Body of pancreas (tissue), 4 donors: ENCODE results near the gene NKX1-1. TPM values are rescaled to one million over a fixed set of nuclear protein-coding genes. Genes with fewer than 3 reads are reported as not detected.
"Not testable (repeated sequence)": the region's sequence is repeated elsewhere in the genome, so short reads cannot be mapped to it uniquely, and the experiment has no call there.

Experiments
- ATAC-seq: fragments of 150-250 bp; one replicate; pipeline ENCODE4 v1.9.1; 2016
- DNase-seq, 4 donors: peaks; one replicate each; pipeline ENCODE4 v3.0.0-alpha.2; 2019
- H3K27ac ChIP-seq, 4 donors: fragments of 200-600 bp; sonication (generic); 1 replicate in 3 of 4; 2 replicates in 1 of 4; pipeline versions ENCODE4 v1.5.1 to v1.6.1; 2016 to 2019; ENCODE audit warnings: mild to moderate bottlenecking in 1 of 4, mixed read lengths in 1 of 4, moderate library complexity in 1 of 4
- H3K27me3 ChIP-seq, 2 donors: fragments of 200-600 bp; sonication (generic); one replicate each; pipeline ENCODE4 v1.6.0; 2016; ENCODE audit warnings: mild to moderate bottlenecking in 1 of 2
- H3K36me3 ChIP-seq, 2 donors: fragments of 200-600 bp; sonication (generic); replicated peaks in 1 of 2; 2 replicates each; pipeline ENCODE4 v1.5.1; 2016; ENCODE audit warnings: low read depth in 2 of 2; ENCODE audit not compliant: insufficient read depth in 1 of 2
- H3K4me1 ChIP-seq: fragments of 200-600 bp; sonication (generic); one replicate; pipeline ENCODE4 v1.6.0; 2016
- H3K4me3 ChIP-seq, 2 donors: fragments of 200-600 bp; sonication (generic); 1 replicate in 1 of 2; 2 replicates in 1 of 2; pipeline ENCODE4 v1.5.1; 2016 to 2019
- H3K9me3 ChIP-seq, 3 donors: fragments of 200-600 bp; sonication (generic); 1 replicate in 2 of 3; 2 replicates in 1 of 3; pipeline ENCODE4 v1.5.1; 2016
- CTCF ChIP-seq, 7 experiments: fragments of 450-650 bp in 4 of 7; fragments of 200-600 bp in 3 of 7; sonication (generic) in 3 of 7; IDR thresholded peaks; one replicate each; pipeline ENCODE4 v1.5.1; 2016 to 2019; ENCODE audit warnings: antibody characterized with exemption in 7 of 7
- POLR2A ChIP-seq, 3 donors: fragments of 450-650 bp; IDR thresholded peaks; one replicate each; pipeline ENCODE4 v1.6.1; 2016; ENCODE audit warnings: antibody characterized with exemption in 3 of 3, mild to moderate bottlenecking in 2 of 3
- WGBS, 2 donors: methylation state at CpG; one replicate each; pipeline ENCODE4 v1.1.5; 2017; 5-methylcytosine and 5-hydroxymethylcytosine counted together
- intact Hi-C: fragments of 100-400 bp; cut with DNase I; formaldehyde crosslinking; loops from one replicate; pipeline ENCODE4 v1.15.1; 2023
- total RNA-seq, 2 donors: library from RNA; depleted of rRNA; stranded (reverse); fragments of >200 nt; gene quantifications; one replicate each; pipeline ENCODE4 v1.1.0, GENCODE V29; 2016

Gene NKX1-1
- total RNA-seq, 2 donors from 2014 or later, result not detected

- peaks cover 10% of the 10 kb centered on the region for H3K4me1 ChIP-seq
- DNase-seq (peak in 2 of 4 donors; percentile 4 to 7), ATAC-seq (no peak)
- H3K4me3 ChIP-seq, result no peak overlapping the region
- no peaks in the 10 kb centered on the region for H3K27me3 ChIP-seq
- intact Hi-C loops, result no loop called here
- peaks cover 0 to 7% of the 10 kb centered on the region in 2 donors for H3K36me3 ChIP-seq
- 93% methylated on average over 14 of the region's 14 CpGs; no CpG with 5 or more reads in 1 of the 2 donors for WGBS, 2 donors
- no peak for TF ChIP-seq POLR2A (IDR thresholded peaks at IDR 0.05)
- no peak for TF ChIP-seq CTCF (IDR thresholded peaks at IDR 0.05)
- H3K27ac ChIP-seq, result no peak overlapping the region
- no peaks in the 10 kb centered on the region for H3K9me3 ChIP-seq
Observed at GRCh38 chr4:1374706-1375045, 31.6 kb downstream of the NKX1-1 start.

GRCh38 chr4:1373892-1374705 is 32.1 kb downstream of the NKX1-1 start:
- H3K9me3 ChIP-seq, result no peaks in the 10 kb centered on the region
- H3K27me3 ChIP-seq, result no peaks in the 10 kb centered on the region
- intact Hi-C loops, result no loop called here
- peak in 3 of 4 donors; percentile 2 to 7 (median 4) for DNase-seq
- H3K27ac ChIP-seq, result no peak overlapping the region
- H3K36me3 ChIP-seq, result peaks cover 0 to 7% of the 10 kb centered on the region in 2 donors
- 92 to 94% methylated on average over 34 to 40 of the region's 42 CpGs for WGBS, 2 donors
- TF ChIP-seq CTCF (IDR thresholded peaks at IDR 0.05) (no peak), POLR2A (IDR thresholded peaks at IDR 0.05) (no peak)
- H3K4me1 ChIP-seq, result peaks cover 7% of the 10 kb centered on the region
- no peak overlapping the region for H3K4me3 ChIP-seq
- ATAC-seq, result no peak

GRCh38 chr4:1372576-1372975 is 33.7 kb downstream of the NKX1-1 start:
- ATAC-seq, H3K36me3 ChIP-seq, H3K27me3 ChIP-seq, intact Hi-C loops, H3K4me3 ChIP-seq, H3K9me3 ChIP-seq, H3K4me1 ChIP-seq, H3K27ac ChIP-seq: not testable (repeated sequence)
- WGBS, 2 donors, result 75 to 93% methylated on average over 17 to 22 of the region's 22 CpGs
- peak in 1 of 4 donors; percentile 2 for DNase-seq

GRCh38 chr4:1371176-1372165 is 34.8 kb downstream of the NKX1-1 start:
- 91 to 93% methylated on average over 27 to 28 of the region's 28 CpGs for WGBS, 2 donors
- no peak overlapping the region for H3K27ac ChIP-seq
- peak in 1 of 4 donors; percentile 2 for DNase-seq
- no peak for ATAC-seq
- H3K27me3 ChIP-seq, result no peaks in the 10 kb centered on the region
- TF ChIP-seq CTCF (IDR thresholded peaks at IDR 0.05), result no peak
- TF ChIP-seq POLR2A (IDR thresholded peaks at IDR 0.05), result no peak
- peaks cover 0 to 7% of the 10 kb centered on the region in 2 donors for H3K36me3 ChIP-seq
- H3K9me3 ChIP-seq, result no peaks in the 10 kb centered on the region
- intact Hi-C loops, result no loop called here
- no peak overlapping the region for H3K4me3 ChIP-seq
- H3K4me1 ChIP-seq, result peaks cover 9% of the 10 kb centered on the region
